ENCODE results near the gene PLEKHF1.

PLEKHF1 gene

DNA sequence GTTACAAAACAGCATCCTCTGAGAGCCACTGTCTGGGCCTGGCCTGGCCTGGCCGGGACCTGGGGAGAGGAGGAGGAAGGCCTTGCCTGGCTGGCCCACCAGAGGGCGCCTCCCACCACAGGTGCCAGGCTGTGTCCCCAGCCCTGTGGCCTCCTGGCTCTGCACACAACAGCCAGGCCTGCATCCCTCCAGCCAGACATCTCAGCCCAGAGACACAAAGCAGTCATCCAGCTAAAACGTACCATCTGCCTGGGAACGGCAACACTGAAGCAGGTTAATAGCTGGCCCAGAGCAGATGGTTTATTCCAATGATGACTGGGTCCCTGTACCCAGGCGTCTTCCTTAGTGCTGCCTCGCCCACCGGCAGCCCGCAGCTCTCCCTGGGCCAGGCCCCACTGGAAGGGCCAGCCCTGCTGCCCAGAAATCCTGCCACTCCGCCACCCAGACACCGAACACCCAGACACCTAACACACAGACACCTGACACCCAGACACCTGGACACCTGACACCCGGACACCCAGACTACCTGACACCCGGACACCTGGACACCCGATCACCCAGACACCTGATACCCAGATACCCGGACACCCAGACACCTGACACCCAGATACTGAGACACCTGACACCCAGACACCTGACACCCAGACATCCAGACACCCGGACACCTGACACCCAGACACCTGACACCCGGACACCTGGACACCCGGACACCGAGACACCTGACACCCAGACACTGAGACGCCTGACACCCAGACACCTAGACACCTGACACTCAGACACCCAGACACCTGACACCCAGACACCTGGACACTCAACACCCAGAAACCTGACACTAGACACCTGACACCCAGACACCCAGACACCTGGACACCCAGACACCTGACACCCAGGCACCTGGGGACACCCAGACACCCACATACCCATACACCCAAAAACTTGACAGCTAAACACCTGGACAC lies 29.7 kb downstream of the PLEKHF1 start:
- peak overlapping the region; percentile 93 for H3K27ac ChIP-seq
- TF ChIP-seq CTCF (conservative IDR thresholded peaks at IDR 0.05): peak; percentile 98

DNA sequence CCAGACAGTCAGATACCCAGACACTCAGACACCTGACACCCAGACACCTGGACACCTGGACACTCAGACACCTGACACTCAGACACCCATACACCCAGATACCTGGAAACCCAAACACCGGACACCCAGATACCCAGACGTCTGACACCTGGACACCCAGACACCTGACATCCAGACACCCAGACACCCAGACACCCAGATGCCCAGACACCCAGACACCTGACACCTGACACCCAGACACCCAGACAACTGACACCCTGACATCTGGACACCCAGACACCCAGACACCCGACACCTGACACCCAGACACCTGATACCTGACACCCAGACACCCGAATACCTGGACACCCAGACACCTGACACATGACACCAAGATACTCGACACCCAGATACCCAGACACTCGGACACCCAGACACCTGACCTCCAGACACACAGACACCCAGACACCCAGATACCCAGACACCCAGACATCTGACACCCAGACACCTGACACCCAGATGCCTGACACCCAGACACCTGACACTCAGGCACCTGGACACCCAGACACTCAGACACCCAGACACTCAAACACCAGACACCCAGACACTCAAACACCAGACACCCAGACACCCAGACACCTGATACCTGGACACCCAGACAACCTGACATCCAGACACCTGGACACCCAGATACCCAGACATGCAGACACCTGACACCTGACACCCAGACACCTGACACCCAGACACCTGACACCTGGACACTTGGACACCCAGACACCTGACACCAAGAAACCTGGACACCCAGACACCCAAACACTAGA lies 30.7 kb downstream of the PLEKHF1 start:
- no peak for TF ChIP-seq CTCF (conservative IDR thresholded peaks at IDR 0.05)
- peak overlapping the region; percentile 93 for H3K27ac ChIP-seq

DNA sequence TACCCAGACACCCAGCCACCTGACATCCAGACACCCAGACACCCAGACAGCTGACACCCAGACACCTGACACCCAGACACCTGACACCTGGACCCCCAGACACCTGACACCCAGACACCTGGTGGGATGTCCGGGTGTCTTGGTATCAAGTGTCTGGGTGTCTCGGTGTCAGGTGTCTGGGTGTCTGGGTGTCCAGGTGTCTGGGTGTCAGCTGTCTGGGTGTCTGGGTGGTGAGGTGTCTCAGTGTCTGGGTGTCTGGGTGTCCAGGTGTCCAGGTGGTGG lies 31.2 kb downstream of the PLEKHF1 start:
- H3K27ac ChIP-seq: peak overlapping the region; percentile 93; the same call in 1 of the 2 replicates
- TF ChIP-seq CTCF (conservative IDR thresholded peaks at IDR 0.05): no peak

DNA sequence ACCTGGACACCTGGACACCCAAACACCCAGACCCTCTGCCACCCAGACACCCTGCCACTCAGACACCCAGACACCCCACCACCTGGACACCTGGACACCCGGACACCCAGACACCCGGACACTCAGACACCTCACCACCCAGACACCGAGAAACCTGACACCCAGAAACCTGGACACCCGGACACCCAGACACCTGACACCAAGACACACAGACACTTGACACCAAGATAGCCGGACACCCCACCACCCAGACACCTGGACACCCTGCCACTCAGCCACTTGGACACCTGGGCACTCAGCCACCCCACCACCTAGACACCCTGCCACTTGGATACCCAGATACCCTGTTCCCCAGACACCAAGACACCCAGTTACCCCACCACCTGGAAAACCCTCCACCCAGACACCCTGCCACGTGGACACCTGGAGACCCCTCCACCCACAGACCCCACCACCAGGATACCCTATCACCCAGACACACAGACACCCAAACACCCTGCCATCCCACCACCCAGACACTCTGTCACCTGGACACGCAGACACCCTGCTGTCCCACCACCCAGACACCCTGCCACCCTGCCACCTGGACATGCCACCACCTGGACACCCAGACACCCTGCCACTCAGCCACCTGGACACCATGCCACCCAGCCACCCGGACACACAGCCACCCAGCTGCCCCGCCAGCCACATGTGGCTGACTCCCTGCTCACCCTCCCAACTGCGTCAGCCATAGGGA lies 32.4 kb downstream of the PLEKHF1 start:
- no peak overlapping the region for H3K27ac ChIP-seq
- TF ChIP-seq CTCF (conservative IDR thresholded peaks at IDR 0.05): no peak

- H3K27ac ChIP-seq: no peak overlapping the region
- TF ChIP-seq CTCF (conservative IDR thresholded peaks at IDR 0.05): no peak
Observed at GRCh38 chr19:29699861-29700260, 34.6 kb downstream of the PLEKHF1 start.

GRCh38 chr19:29700498-29700897 lies 35.2 kb downstream of the PLEKHF1 start:
- no peak for TF ChIP-seq CTCF (conservative IDR thresholded peaks at IDR 0.05)
- H3K27ac ChIP-seq: no peak overlapping the region
